DMS 273 treated with DMSO at 0.1 percent for 48 hours (cell line): ENCODE data around the gene THAP2.
"Not testable (repeated sequence)": the region's sequence is repeated elsewhere in the genome, so short reads cannot be mapped to it uniquely, and the experiment has no call there.

Source experiments
- DNase-seq: peaks from one replicate; lab custom pipeline; 2025; lab: John Stamatoyannopoulos, UW

The THAP2 gene

GRCh38 chr12:71662849-71663560, 1.1 kb upstream of the THAP2 start:
- no peak for DNase-seq

DNA sequence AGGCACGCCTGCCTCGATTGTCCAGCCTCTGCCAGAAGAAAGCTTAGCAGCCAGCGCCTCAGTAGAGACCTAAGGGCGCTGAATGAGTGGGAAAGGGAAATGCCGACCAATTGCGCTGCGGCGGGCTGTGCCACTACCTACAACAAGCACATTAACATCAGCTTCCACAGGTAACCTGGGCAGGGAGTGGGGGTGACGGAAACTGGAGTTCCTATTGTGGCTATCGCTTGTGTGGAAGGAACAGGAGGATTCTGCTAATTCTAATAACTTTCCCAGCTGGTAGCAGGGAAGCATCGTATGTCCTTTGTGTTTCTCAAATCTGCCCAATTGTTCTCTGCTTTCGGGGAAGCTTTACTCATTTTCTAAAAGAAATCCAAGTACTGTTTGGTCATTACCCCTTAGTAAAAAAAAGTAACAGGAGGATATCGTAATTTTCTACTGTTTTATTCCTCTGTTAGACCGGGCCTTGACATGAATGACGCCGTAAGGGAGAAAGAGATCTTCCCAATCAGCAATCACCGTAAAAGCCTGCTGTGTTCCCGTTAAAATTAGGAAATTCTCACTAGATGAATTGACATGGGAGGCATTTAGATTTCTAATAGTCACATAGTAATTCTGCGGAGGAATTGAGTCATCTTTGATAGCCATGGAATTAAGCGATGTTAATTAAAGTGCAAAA, 449 bp downstream of the THAP2 start:
- no peak for DNase-seq

GRCh38 chr12:71665090-71665463, 976 bp downstream of the THAP2 start:
- DNase-seq: no peak

DNA sequence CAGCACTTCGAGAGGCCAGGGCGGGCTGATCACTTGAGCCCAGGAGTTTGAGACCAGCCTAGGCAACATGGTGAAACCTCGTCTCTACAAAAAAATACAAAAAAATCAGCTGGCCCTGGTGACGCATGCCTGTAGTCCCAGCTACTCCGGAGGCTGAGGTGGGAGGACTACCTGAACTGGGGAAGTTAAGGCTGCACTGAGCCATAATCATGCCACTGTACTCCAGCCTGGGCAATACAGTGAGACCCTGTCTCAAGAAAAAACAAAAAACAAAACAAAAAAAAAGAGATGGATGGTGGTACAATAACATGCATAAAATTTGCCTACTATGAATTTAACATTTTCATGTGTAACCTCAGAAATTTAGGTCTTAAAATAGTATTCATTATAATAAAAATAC, 2.2 kb downstream of the THAP2 start:
- DNase-seq: no peak

- no peak for DNase-seq
These were observed 7.2 kb downstream of the THAP2 start for GRCh38 chr12:71671311-71671710.

DNA sequence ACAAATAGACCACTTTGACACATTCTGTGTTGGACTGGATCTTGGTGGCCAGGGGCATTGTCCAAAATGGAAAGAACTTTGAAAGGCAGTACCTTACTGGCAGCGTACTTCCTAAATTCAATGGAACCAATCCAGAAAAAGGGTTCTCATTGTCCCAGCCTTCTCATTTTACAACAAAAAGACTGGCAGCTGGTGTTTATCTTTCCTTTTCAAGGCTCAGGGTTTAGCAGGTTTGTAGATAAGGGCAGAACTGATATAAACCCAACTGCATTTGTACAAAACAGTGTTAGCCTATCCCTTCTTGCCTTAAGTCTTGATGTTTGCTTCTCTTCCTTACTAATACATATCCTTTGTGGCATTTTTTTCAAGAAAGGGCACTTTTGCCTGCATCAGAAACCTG, 7.7 kb downstream of the THAP2 start:
- DNase-seq: peak; percentile 68

GRCh38 chr12:71682466-71682865, 18.4 kb downstream of the THAP2 start:
- no peak for DNase-seq

DNA sequence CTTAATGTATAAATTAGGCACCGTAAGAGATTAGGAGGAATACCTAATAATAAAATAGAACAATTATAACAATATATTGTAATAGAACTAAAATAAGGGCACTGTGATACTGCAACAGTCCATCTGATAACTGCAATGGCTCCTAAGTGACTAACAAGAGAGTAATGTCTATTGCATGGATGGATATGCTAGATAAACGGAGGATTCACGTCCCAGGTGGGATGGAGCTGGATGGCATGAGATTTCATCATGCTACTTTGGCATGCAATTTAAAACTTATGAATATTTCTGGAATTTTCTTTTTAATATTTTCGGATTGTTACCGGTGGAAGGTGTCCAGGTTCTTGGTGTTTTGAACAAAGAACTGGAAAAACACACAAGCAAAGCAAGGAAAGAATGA, 19.5 kb downstream of the THAP2 start:
- no peak for DNase-seq

GRCh38 chr12:71684081-71684480, 20.0 kb downstream of the THAP2 start:
- no peak for DNase-seq

- no peak for DNase-seq
These were observed 21.3 kb downstream of the THAP2 start for GRCh38 chr12:71685312-71685906.

- peak; percentile 77 for DNase-seq
These were observed 22.0 kb downstream of the THAP2 start, which contains the start of gene TMEM19 for GRCh38 chr12:71685914-71686657. TMEM19 (plus strand) TSS chr12:71686082; CDS start chr12:71686681, 599 bp downstream.

DNA sequence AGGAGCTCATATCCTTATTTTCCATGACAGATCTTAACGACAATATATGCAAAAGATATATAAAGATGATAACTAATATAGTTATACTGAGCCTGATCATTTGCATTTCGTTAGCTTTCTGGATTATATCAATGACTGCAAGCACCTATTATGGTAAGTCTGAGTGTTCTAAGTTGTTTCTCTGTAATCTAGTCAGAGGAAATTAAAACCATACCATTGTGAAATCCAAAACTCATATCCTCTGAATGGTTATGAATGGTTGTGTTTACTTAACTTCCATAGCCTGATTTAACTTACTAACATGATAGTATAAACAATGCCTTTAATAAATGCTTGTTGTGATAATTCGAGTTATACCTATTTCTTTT, 22.5 kb downstream of the THAP2 start:
- no peak for DNase-seq

GRCh38 chr12:71687172-71687571, 23.1 kb downstream of the THAP2 start:
- not testable (repeated sequence) for DNase-seq

- no peak for DNase-seq
These were observed 25.0 kb downstream of the THAP2 start for GRCh38 chr12:71688961-71689570.

- DNase-seq: peak; percentile 91
These were observed 27.5 kb downstream of the THAP2 start for GRCh38 chr12:71691504-71692129.

- DNase-seq: no peak
These were observed 29.0 kb downstream of the THAP2 start for GRCh38 chr12:71693126-71693525.

- not testable (repeated sequence) for DNase-seq
These were observed 29.6 kb downstream of the THAP2 start for GRCh38 chr12:71693651-71694050.

- no peak for DNase-seq
These were observed 30.2 kb downstream of the THAP2 start for GRCh38 chr12:71694099-71694820.

GRCh38 chr12:71695782-71696181, 31.7 kb downstream of the THAP2 start:
- no peak for DNase-seq

GRCh38 chr12:71702181-71702580, 38.1 kb downstream of the THAP2 start:
- DNase-seq: not testable (repeated sequence)

DNA sequence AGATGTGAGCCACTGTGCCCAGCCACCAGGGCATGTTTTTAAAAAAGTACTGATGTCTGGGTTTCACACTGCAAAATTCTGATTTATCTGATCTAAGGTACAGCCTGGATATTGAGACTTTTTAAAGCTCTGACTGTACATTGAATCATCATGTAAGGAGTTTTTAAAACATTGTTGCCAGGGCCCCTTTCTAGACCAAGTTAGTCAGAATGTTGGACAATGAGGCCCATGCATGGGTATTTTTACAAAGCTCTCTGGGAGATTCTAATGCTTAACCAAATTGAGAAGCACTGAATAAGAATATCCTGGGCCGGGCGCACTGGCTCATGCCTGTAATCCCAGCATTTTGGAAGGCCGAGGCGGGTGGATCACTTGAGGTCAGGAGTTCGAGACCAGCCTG, 38.5 kb downstream of the THAP2 start:
- no peak for DNase-seq
